SU-DHL-6 (cell line): ENCODE results near the gene MAML3.

Source experiments
- CTCF ChIP-seq: fragments of 200-600 bp; sonication (generic); IDR thresholded peaks from one replicate; pipeline ENCODE4 v1.5.1; 2017; ENCODE audit warnings: antibody characterized with exemption, mild to moderate bottlenecking, low read length, moderate library complexity; ENCODE audit not compliant: insufficient read depth, poor library complexity, severe bottlenecking
- EZH2phosphoT487 ChIP-seq: fragments of 200-600 bp; sonication (generic), shearing (Covaris generic); conservative IDR thresholded peaks from 2 replicates; pipeline ENCODE4 v1.6.1; 2018; ENCODE audit warnings: mild to moderate bottlenecking, antibody characterized with exemption, low read length, moderate library complexity, mixed read lengths

GRCh38 chr4:140168936-140169335 lies 15.0 kb upstream of the MAML3 start:
- TF ChIP-seq CTCF, result no peak
- TF ChIP-seq EZH2phosphoT487, result no peak
